ENCODE data around the gene SERPINA5.
"Not testable (repeated sequence)": the region's sequence is repeated elsewhere in the genome, so short reads cannot be mapped to it uniquely, and the experiment has no call there.

The SERPINA5 gene

DNA sequence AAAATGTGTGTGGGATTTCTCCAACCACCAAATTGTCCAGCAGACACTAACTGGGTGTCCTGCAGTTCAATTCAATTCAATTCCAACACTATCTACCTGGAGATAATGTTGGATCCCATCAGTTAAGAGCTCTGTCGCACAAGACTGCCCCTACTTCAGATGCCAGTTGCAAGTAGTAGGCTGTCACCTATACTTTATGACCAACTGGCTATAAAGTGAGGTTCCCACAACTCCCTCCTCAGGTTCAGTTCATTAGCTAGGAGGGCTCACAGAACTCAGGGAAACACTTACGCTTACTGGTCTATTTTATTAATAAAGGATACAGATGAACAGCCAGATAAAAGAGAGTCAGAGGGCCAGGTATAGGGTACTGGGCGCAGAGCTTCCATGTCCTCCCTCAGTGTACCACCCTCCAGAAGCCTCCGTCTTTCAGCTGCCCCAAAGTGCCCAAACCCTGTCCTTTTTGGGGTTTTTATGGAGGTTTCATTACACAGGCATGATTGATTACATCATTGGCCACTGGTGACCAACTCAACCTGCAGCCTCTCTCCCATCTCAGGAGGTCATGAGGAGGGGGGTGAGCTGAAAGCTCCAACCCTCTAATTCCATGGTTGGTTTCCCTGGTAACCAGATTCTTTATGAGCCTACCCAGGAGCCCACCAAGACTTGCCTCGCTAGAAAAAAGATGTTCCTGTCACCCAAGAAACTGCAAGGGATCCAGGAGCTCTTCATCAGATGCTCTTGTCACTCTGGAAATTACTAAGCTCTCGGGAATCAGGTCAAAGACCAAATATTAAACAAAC, 7.5 kb upstream of the SERPINA5 start:
- H3K4me3 Mint-ChIP-seq = peak overlapping the region; percentile 33

DNA sequence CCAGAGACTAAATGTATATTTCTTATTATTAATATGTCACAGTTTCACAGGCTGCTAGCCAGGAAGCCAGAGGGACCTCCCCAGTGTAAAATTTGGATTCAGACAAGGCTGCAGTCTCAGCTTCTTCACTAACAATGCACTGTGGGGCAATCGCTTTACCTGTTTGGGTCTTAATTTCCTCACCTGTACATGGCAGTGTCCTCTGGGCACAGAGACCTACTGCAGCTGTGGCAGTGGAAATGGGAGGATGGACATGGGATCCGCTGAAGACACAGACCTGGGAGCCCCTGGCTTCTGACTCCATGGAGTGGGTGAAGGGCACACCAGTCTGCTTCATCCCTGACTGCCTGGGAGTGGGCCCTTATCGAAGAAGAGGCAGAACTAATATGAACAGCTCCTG, 6.9 kb upstream of the SERPINA5 start:
- H3K9me3 Mint-ChIP-seq = peaks cover 7% of the 10 kb centered on the region
- peaks cover 38% of the 10 kb centered on the region for H3K4me1 Mint-ChIP-seq
- H3K27me3 Mint-ChIP-seq (ENCODE audit: low read depth, poor library complexity) = peaks cover 4% of the 10 kb centered on the region
- TF ChIP-seq, protein P1, sequence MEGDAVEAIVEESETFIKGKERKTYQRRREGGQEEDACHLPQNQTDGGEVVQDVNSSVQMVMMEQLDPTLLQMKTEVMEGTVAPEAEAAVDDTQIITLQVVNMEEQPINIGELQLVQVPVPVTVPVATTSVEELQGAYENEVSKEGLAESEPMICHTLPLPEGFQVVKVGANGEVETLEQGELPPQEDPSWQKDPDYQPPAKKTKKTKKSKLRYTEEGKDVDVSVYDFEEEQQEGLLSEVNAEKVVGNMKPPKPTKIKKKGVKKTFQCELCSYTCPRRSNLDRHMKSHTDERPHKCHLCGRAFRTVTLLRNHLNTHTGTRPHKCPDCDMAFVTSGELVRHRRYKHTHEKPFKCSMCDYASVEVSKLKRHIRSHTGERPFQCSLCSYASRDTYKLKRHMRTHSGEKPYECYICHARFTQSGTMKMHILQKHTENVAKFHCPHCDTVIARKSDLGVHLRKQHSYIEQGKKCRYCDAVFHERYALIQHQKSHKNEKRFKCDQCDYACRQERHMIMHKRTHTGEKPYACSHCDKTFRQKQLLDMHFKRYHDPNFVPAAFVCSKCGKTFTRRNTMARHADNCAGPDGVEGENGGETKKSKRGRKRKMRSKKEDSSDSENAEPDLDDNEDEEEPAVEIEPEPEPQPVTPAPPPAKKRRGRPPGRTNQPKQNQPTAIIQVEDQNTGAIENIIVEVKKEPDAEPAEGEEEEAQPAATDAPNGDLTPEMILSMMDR (IDR thresholded peaks at IDR 0.05) = no peak
- no peak overlapping the region for H3K4me3 Mint-ChIP-seq
- no peak for DNase-seq
- H3K27ac Mint-ChIP-seq = no peak overlapping the region
- H3K36me3 Mint-ChIP-seq (ENCODE audit: low read depth) = no peaks in the 10 kb centered on the region

More for the DNA sequence above, 7.5 kb upstream of the SERPINA5 start:
- Mint-ChIP-seq H3K27me3 (ENCODE audit: low read depth, poor library complexity) (peaks cover 6% of the 10 kb centered on the region), H3K9me3 (peaks cover 4% of the 10 kb centered on the region), H3K4me1 (peaks cover 38% of the 10 kb centered on the region), H3K27ac (peak overlapping the region; percentile 93), H3K36me3 (ENCODE audit: low read depth) (no peaks in the 10 kb centered on the region)
- TF ChIP-seq, protein P1 (IDR thresholded peaks at IDR 0.05) = no peak
- DNase-seq = no peak

GRCh38 chr14:94575730-94576585, 5.3 kb upstream of the SERPINA5 start:
- H3K4me1 Mint-ChIP-seq = peaks cover 38% of the 10 kb centered on the region
- H3K27me3 Mint-ChIP-seq (ENCODE audit: low read depth, poor library complexity) = peaks cover 7% of the 10 kb centered on the region
- no peak for DNase-seq
- H3K27ac Mint-ChIP-seq = no peak overlapping the region
- H3K9me3 Mint-ChIP-seq = peaks cover 7% of the 10 kb centered on the region
- TF ChIP-seq, protein P1 (IDR thresholded peaks at IDR 0.05) = no peak
- H3K4me3 Mint-ChIP-seq = no peak overlapping the region
- H3K36me3 Mint-ChIP-seq (ENCODE audit: low read depth) = no peaks in the 10 kb centered on the region

DNA sequence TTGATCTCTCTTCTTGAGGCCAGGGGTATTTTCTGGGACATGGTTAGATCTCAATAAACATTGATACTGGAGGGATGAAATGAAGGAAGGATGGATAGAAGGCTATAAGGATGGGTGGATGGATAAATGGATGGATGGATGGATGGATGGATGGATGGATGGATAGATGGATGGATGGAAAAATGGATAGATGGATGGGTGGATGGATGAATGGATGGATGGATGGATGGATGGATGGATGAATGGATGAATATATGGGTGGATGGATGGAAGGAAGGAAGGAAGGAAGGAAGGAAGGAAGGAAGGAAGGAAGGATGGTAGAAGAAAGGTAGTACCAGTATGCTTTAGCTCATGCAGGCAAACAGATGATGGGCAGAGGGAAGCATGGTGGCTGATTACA, 3.8 kb upstream of the SERPINA5 start:
- not testable (repeated sequence) for H3K9me3 Mint-ChIP-seq; DNase-seq; H3K27me3 Mint-ChIP-seq (ENCODE audit: low read depth, poor library complexity); H3K27ac Mint-ChIP-seq; H3K36me3 Mint-ChIP-seq (ENCODE audit: low read depth); H3K4me3 Mint-ChIP-seq
- H3K4me1 Mint-ChIP-seq = peaks cover 37% of the 10 kb centered on the region

GRCh38 chr14:94578712-94579111, 2.5 kb upstream of the SERPINA5 start:
- TF ChIP-seq, protein P1 (IDR thresholded peaks at IDR 0.05) = no peak
- DNase-seq = no peak
- Mint-ChIP-seq H3K4me1 (peaks cover 24% of the 10 kb centered on the region), H3K27ac (no peak overlapping the region), H3K36me3 (ENCODE audit: low read depth) (no peaks in the 10 kb centered on the region), H3K4me3 (no peak overlapping the region), H3K9me3 (peaks cover 7% of the 10 kb centered on the region), H3K27me3 (ENCODE audit: low read depth, poor library complexity) (peaks cover 9% of the 10 kb centered on the region)

- Mint-ChIP-seq H3K4me3 (no peak overlapping the region), H3K36me3 (ENCODE audit: low read depth) (no peaks in the 10 kb centered on the region), H3K27me3 (ENCODE audit: low read depth, poor library complexity) (peaks cover 13% of the 10 kb centered on the region), H3K9me3 (peaks cover 7% of the 10 kb centered on the region), H3K27ac (no peak overlapping the region), H3K4me1 (peaks cover 6% of the 10 kb centered on the region)
- TF ChIP-seq, protein P1 (IDR thresholded peaks at IDR 0.05) = no peak
- DNase-seq = no peak
Observed at GRCh38 chr14:94582199-94582750, 1.0 kb downstream of the SERPINA5 start.
